ENCODE measurements around the gene CACNA2D2.
A peak's percentile ranks its signal among the peaks of the same experiment; 100 is the strongest.

Gene CACNA2D2

GRCh38 chr3:50330330-50330729 is 173.1 kb downstream of the CACNA2D2 start:
- no peaks in the 10 kb centered on the region for H3K9me2 ChIP-seq (replicated peaks; ENCODE audit: insufficient read depth, low read length)
- TF ChIP-seq EZH2 (optimal IDR thresholded peaks at IDR 0.05; ENCODE audit: low read depth, low read length) (no peak), EZH2phosphoT487 (IDR thresholded peaks at IDR 0.05; ENCODE audit: low read length) (no peak), CTCF (IDR thresholded peaks at IDR 0.05; ENCODE audit: low read length) (no peak)
- H2AFZ ChIP-seq (ENCODE audit: low read length): no peak overlapping the region
- H4K20me1 ChIP-seq (ENCODE audit: insufficient read depth, low read length): no peaks in the 10 kb centered on the region
- no peak for DNase-seq
- H3K4me1 ChIP-seq (ENCODE audit: low read length): 0 out of 2 replicates have a peak, but pooled peaks cover 5% of the 10 kb centered on the region
- H3K9ac ChIP-seq (ENCODE audit: low read length): no peak overlapping the region
- H3F3A ChIP-seq (ENCODE audit: insufficient read depth, low read length): peaks cover 12% of the 10 kb centered on the region; the same call in 1 of the 2 replicates
- no peak overlapping the region for H3K4me3 ChIP-seq (ENCODE audit: low read length)
- no peaks in the 10 kb centered on the region for H3K9me3 ChIP-seq (replicated peaks; ENCODE audit: insufficient read depth, low read length)
- no peaks in the 10 kb centered on the region for H3K27me3 ChIP-seq (replicated peaks; ENCODE audit: insufficient read depth, low read length)
- H3K27ac ChIP-seq (ENCODE audit: low read length): no peak overlapping the region
- H3K4me2 ChIP-seq (ENCODE audit: low read depth, low read length): no peak overlapping the region
- peaks cover 14% of the 10 kb centered on the region for H3K36me3 ChIP-seq (replicated peaks; ENCODE audit: insufficient read depth, low read length)
- H3K79me2 ChIP-seq (ENCODE audit: low read length): peaks cover 75% of the 10 kb centered on the region

- Histone ChIP-seq H3F3A (ENCODE audit: insufficient read depth, low read length) (peaks cover 12% of the 10 kb centered on the region; the same call in 1 of the 2 replicates), H3K27ac (ENCODE audit: low read length) (peak within 1 kb of the TSS; percentile 59; the same call in 1 of the 2 replicates), H3K4me1 (ENCODE audit: low read length) (0 out of 2 replicates have a peak, but pooled peaks cover 5% of the 10 kb centered on the region), H3K4me3 (ENCODE audit: low read length) (peak within 1 kb of the TSS; percentile 94), H3K9me3 (replicated peaks; ENCODE audit: insufficient read depth, low read length) (no peaks in the 10 kb centered on the region), H2AFZ (ENCODE audit: low read length) (peak within 1 kb of the TSS; percentile 78), H3K36me3 (replicated peaks; ENCODE audit: insufficient read depth, low read length) (peaks cover 14% of the 10 kb centered on the region), H3K79me2 (ENCODE audit: low read length) (peaks cover 53% of the 10 kb centered on the region), H4K20me1 (ENCODE audit: insufficient read depth, low read length) (no peaks in the 10 kb centered on the region), H3K4me2 (ENCODE audit: low read depth, low read length) (peak within 1 kb of the TSS; percentile 99), H3K9ac (ENCODE audit: low read length) (peak within 1 kb of the TSS; percentile 98), H3K9me2 (replicated peaks; ENCODE audit: insufficient read depth, low read length) (no peaks in the 10 kb centered on the region), H3K27me3 (replicated peaks; ENCODE audit: insufficient read depth, low read length) (no peaks in the 10 kb centered on the region)
- no peak for TF ChIP-seq EZH2phosphoT487 (IDR thresholded peaks at IDR 0.05; ENCODE audit: low read length)
- DNase-seq: peak; percentile 99
Measured at GRCh38 chr3:50327943-50328691, 175.3 kb downstream of the CACNA2D2 start, which contains the start of gene TUSC2. TSS of gene TUSC2 (minus strand) at chr3:50328223. CDS start at chr3:50328099, 124 bp downstream.

DNA sequence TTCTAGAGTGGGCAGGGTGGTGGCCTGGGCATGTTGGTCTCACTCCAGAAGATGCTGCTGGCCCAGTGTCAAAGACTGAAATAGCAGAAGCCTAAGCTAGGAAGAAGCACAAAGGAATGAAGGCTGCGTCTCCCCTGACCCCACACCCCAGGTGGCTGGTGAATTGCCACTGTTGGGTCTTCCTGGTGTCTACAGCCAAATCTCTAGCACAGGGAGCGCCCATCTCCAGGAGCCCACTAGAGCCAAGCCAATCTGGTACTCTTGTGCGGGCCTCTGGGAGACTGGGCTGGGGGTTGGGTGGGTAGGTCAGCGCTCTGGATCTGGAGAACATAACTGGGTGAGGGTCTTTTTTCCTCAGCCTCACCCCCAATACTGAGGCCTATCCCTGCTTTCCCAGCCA is 176.3 kb downstream of the CACNA2D2 start:
- Histone ChIP-seq H3K27me3 (replicated peaks; ENCODE audit: insufficient read depth, low read length) (no peaks in the 10 kb centered on the region), H4K20me1 (ENCODE audit: insufficient read depth, low read length) (no peaks in the 10 kb centered on the region), H3K9me3 (replicated peaks; ENCODE audit: insufficient read depth, low read length) (no peaks in the 10 kb centered on the region), H2AFZ (ENCODE audit: low read length) (no peak overlapping the region), H3K4me2 (ENCODE audit: low read depth, low read length) (peak overlapping the region; percentile 99), H3K79me2 (ENCODE audit: low read length) (peaks cover 43% of the 10 kb centered on the region), H3K4me1 (ENCODE audit: low read length) (0 out of 2 replicates have a peak, but pooled peaks cover 5% of the 10 kb centered on the region), H3K9ac (ENCODE audit: low read length) (peak overlapping the region; percentile 98), H3K9me2 (replicated peaks; ENCODE audit: insufficient read depth, low read length) (no peaks in the 10 kb centered on the region), H3F3A (ENCODE audit: insufficient read depth, low read length) (peaks cover 12% of the 10 kb centered on the region; the same call in 1 of the 2 replicates), H3K4me3 (ENCODE audit: low read length) (peak overlapping the region; percentile 94), H3K27ac (ENCODE audit: low read length) (no peak overlapping the region), H3K36me3 (replicated peaks; ENCODE audit: insufficient read depth, low read length) (peaks cover 13% of the 10 kb centered on the region)
- no peak for DNase-seq
- no peak for TF ChIP-seq EZH2 (optimal IDR thresholded peaks at IDR 0.05; ENCODE audit: low read depth, low read length)

DNA sequence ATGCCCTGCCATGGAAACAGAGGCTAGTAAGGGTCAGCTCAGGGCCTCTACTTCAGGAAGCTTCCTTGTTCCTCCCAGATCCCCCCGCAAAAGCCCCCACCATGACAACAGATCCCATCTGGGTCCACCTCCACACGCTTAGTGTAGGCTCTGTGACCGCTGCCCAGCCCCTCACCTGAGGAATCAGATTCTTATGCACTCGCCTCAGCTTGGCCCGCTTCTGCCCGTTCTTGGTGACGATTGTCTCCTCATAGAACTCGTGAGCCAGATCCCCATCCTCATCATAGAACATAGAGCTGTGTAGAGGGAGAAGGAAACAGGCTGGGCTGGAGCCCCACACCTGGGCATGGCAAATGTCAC is 177.3 kb downstream of the CACNA2D2 start:
- no peaks in the 10 kb centered on the region for H4K20me1 ChIP-seq (ENCODE audit: insufficient read depth, low read length)
- no peak overlapping the region for H3K4me2 ChIP-seq (ENCODE audit: low read depth, low read length)
- 0 out of 2 replicates have a peak, but pooled peaks cover 5% of the 10 kb centered on the region for H3K4me1 ChIP-seq (ENCODE audit: low read length)
- no peak overlapping the region for H2AFZ ChIP-seq (ENCODE audit: low read length)
- H3K79me2 ChIP-seq (ENCODE audit: low read length): peaks cover 33% of the 10 kb centered on the region
- no peaks in the 10 kb centered on the region for H3K27me3 ChIP-seq (replicated peaks; ENCODE audit: insufficient read depth, low read length)
- H3F3A ChIP-seq (ENCODE audit: insufficient read depth, low read length): peaks cover 12% of the 10 kb centered on the region; the same call in 1 of the 2 replicates
- H3K36me3 ChIP-seq (replicated peaks; ENCODE audit: insufficient read depth, low read length): peaks cover 8% of the 10 kb centered on the region
- H3K4me3 ChIP-seq (ENCODE audit: low read length): no peak overlapping the region
- H3K27ac ChIP-seq (ENCODE audit: low read length): no peak overlapping the region
- no peaks in the 10 kb centered on the region for H3K9me2 ChIP-seq (replicated peaks; ENCODE audit: insufficient read depth, low read length)
- H3K9ac ChIP-seq (ENCODE audit: low read length): no peak overlapping the region
- H3K9me3 ChIP-seq (replicated peaks; ENCODE audit: insufficient read depth, low read length): no peaks in the 10 kb centered on the region
- TF ChIP-seq CTCF (IDR thresholded peaks at IDR 0.05; ENCODE audit: low read length): no peak
- TF ChIP-seq EZH2 (optimal IDR thresholded peaks at IDR 0.05; ENCODE audit: low read depth, low read length): no peak
- TF ChIP-seq EZH2phosphoT487 (IDR thresholded peaks at IDR 0.05; ENCODE audit: low read length): no peak
- no peak for DNase-seq
